GM13976 (cell line): ENCODE results near the gene S1PR3.

Source experiments
- DNase-seq: peaks from one replicate; pipeline ENCODE4 v3.0.0; 2012; ENCODE audit warnings: low spot score
- in situ Hi-C: fragments of 300-500 bp; cut with MboI; formaldehyde crosslinking; loops from one replicate; pipeline ENCODE4 v1.12.0; 2022; ENCODE audit warnings: low sequenced_read_pairs, mixed read lengths, inconsistent platforms; ENCODE audit not compliant: unreplicated experiment
- TF ChIP-seq, protein P1 (sequence below): IDR thresholded peaks from 2 replicates; pipeline ENCODE4 v1.5.1; 2012; ENCODE audit warnings: borderline replicate concordance, mild to moderate bottlenecking; ENCODE audit not compliant: insufficient read depth; ENCODE audit errors: extremely low read depth, missing control alignments, control extremely low read depth

Gene S1PR3

DNA sequence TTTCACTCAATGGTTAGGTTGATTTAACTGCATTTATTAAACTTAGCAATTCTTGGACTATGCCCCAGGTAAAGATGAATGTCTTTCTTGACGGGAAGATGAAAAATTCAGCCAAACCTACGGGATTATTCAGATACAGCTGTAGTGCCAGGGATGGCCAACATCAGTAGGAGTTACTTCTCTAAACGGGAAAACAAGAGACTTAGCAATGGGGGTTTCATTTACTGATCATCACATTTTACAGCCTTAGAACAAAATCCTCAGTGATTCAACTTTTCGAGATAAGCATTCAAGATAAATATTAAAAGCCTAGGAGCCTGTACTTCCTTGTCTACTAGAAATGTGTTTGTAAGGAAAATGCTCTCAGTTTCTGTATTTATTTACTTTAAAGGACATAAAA, 46.1 kb downstream of the S1PR3 start:
- TF ChIP-seq, protein P1, sequence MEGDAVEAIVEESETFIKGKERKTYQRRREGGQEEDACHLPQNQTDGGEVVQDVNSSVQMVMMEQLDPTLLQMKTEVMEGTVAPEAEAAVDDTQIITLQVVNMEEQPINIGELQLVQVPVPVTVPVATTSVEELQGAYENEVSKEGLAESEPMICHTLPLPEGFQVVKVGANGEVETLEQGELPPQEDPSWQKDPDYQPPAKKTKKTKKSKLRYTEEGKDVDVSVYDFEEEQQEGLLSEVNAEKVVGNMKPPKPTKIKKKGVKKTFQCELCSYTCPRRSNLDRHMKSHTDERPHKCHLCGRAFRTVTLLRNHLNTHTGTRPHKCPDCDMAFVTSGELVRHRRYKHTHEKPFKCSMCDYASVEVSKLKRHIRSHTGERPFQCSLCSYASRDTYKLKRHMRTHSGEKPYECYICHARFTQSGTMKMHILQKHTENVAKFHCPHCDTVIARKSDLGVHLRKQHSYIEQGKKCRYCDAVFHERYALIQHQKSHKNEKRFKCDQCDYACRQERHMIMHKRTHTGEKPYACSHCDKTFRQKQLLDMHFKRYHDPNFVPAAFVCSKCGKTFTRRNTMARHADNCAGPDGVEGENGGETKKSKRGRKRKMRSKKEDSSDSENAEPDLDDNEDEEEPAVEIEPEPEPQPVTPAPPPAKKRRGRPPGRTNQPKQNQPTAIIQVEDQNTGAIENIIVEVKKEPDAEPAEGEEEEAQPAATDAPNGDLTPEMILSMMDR: no peak
- in situ Hi-C loops: no loop called here
- no peak for DNase-seq

DNA sequence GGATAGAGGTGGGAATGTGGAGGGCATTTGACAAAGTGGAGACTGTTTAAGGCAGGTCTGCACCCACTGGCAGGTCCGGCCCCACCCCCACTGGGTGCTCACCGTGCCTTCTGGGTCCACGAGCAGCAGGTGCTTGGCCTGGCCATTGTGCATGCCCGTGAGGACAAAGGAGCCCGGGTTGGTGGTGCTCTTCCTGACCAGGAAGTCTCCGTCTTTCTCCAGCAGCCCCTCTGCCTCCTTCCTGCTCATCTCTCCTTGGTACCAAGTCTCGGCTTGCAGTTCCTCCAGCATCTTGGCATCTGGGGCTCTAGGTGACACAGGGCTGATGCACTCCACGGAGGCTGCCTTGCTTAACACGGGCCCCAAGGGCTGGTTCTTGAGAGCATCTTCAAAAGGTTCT, 46.6 kb downstream of the S1PR3 start:
- in situ Hi-C loops: no loop called here
- TF ChIP-seq, protein P1: no peak
- DNase-seq: no peak

DNA sequence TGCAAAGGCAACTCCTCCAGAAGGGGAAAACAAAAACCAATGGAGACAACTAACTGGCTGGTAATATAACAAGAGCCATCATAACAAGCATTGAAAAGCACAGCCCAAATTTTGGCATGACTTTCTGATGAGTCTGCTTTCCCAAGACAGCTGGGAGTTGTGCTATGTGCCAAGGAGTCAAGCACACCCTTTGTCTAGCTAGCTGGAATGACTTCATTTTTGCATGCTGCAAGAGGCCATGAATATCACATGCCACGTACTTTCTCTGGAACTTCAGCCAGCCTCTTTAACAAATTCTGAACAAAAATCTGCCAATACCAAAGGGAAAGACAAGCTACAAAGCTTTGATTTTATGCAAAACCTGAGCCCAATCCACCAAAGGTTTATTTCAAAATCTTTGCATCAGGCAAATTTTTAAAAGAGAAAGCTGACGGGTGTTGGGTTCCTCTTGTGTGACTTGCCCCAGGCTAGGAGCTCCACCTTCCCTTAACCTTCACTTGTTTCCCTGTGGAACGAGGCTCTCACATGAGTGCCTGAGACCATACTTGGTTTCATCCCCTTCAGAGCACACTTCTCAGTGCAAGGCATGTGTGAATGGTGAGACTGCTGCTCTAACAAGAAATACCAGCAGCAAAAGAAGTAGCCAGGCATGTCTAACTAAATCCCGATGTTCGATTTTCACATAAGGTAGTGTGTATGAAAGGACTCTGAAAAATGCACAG, 47.3 kb downstream of the S1PR3 start:
- TF ChIP-seq, protein P1: no peak
- no peak for DNase-seq
- in situ Hi-C loops: no loop called here

DNA sequence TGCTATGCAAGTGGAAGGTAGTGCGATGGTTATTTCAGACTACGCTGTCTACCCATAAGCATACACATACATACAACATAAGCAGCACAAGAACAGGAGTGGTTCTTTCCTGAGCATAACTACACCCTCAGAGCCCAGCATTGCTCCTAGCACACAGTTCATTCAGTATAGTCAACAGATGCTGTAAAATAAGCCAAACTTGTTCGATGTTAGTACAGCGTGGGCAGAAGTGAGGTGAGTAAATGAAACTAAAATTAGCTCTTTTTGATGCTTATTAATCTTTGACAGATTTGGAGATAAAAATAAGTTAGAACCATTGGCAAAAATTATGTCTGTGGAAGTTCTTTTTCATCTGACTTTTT, 47.8 kb downstream of the S1PR3 start:
- TF ChIP-seq, protein P1: no peak
- DNase-seq: no peak
- in situ Hi-C loops: no loop called here

DNA sequence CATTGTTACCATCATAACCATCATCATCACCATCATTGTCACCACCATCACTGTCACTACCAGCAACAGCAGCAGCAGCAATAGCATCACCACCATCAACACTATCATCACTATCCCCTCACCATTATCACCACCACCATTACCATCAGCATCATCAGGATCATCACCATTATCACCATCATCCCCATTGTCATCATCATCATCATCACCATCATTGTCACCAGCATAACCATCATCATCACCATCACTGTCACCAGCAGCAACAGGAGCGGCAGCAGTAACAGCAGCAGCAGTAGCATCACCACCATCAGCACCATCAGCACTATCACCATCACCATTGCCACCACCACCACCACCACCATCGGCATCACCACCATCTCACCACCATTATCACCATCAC, 48.4 kb downstream of the S1PR3 start:
- TF ChIP-seq, protein P1: no peak
- no peak for DNase-seq
- in situ Hi-C loops: no loop called here

DNA sequence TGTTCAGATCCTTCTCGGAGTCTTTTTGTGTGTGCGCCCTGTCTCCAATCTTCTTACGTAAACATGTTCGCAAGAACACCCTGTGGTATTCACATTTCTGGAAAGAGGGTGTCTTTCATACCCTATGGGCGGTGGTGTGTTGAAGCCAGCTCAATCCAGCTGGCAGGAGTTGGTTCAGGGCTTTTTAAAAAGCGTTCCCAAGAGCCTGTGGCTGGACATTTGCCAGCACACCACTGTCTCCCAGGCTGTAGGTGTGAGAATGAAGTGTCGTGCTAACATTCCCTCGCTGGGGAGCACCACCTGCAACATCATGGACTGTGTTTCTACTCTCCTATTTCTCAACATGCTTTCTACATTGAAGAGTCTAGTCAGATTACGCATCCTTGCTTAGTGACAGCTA, 51.7 kb downstream of the S1PR3 start:
- TF ChIP-seq, protein P1: no peak
- DNase-seq: no peak
- in situ Hi-C loops: no loop called here

DNA sequence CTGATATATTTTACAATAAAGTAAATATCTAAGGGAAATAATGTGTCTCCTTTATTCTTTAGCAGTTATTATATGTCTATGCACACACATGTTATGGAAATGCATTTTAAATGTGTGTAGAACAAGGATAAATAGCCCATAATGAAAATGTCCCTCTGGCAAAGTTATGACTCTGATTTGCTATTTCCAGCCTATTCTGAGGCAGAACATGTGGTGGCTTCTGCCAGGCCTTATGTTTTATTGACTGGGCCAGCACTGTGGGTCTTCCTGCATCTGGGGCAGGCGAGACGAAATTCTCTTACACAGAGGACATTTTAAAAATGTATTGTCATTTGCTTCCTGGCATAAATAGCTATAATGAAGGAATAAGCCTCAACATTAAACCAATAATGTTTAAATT, 52.8 kb downstream of the S1PR3 start:
- in situ Hi-C loops: no loop called here
- TF ChIP-seq, protein P1: no peak
- DNase-seq: no peak
